PC-9 (cell line): Measurements from ENCODE around the gene IGFLR1. TPM values are rescaled to one million over a fixed set of nuclear protein-coding genes. Genes with fewer than 3 reads are reported as not detected.

Experiments
- BruUV-seq: library from RNA; stranded (reverse); fragments of 400-500 nt; replicated peaks from 2 replicates; lab custom pipeline; 2021; lab: Mats Ljungman, UMichigan
- CTCF ChIA-PET: fragments of 300-600 bp; sonication (Branson Sonifier 250); formaldehyde crosslinking; loops from one replicate; lab custom pipeline; 2022; ENCODE audit warnings: antibody characterized with exemption; lab: Charles Lee
- POLR2A ChIA-PET: fragments of 300-600 bp; sonication (Branson Sonifier 250); formaldehyde crosslinking; loops from one replicate; lab custom pipeline; 2022; ENCODE audit warnings: antibody characterized with exemption; ENCODE audit not compliant: unreplicated experiment; lab: Charles Lee
- DNase-seq, 2 experiments: peaks; one replicate each; pipeline versions ENCODE4 v3.0.0 to v3.0.0-alpha.2; 2015 to 2022; ENCODE audit warnings: mixed read lengths in 1 of 2
- H2AFZ ChIP-seq: fragments of 200-600 bp; sonication (generic); 2 replicates; pipeline ENCODE4 v1.8.1; 2017; ENCODE audit warnings: antibody characterized with exemption
- H3F3A ChIP-seq: fragments of 200-600 bp; sonication (generic); 2 replicates; pipeline ENCODE4 v1.8.1; 2017; ENCODE audit warnings: antibody characterized with exemption, mild to moderate bottlenecking, low read depth; ENCODE audit not compliant: insufficient read depth
- H3K27ac ChIP-seq: fragments of 200-600 bp; sonication (generic); 2 replicates; pipeline ENCODE4 v1.6.1; 2016; ENCODE audit warnings: mixed run types
- H3K27me3 ChIP-seq: fragments of 200-600 bp; sonication (generic); 2 replicates; pipeline ENCODE4 v1.6.1; 2016; ENCODE audit warnings: low read depth, mixed run types; ENCODE audit not compliant: insufficient read depth
- H3K36me3 ChIP-seq: fragments of 200-600 bp; sonication (generic); 2 replicates; pipeline ENCODE4 v1.6.1; 2016; ENCODE audit warnings: low read depth, mixed run types
- H3K4me1 ChIP-seq: fragments of 200-600 bp; sonication (generic); replicated peaks from 2 replicates; pipeline ENCODE4 v1.6.1; 2016; ENCODE audit warnings: mixed run types; ENCODE audit not compliant: insufficient read depth
- H3K4me2 ChIP-seq: fragments of 200-600 bp; sonication (generic); 2 replicates; pipeline ENCODE4 v1.6.1; 2017; ENCODE audit warnings: mixed run types
- H3K4me3 ChIP-seq: fragments of 200-600 bp; sonication (generic); 2 replicates; pipeline ENCODE4 v1.6.1; 2016; ENCODE audit warnings: mixed run types
- H3K79me2 ChIP-seq: fragments of 200-600 bp; sonication (generic); 2 replicates; pipeline ENCODE4 v1.6.1; 2017; ENCODE audit warnings: low read depth, mixed run types
- H3K9me2 ChIP-seq: fragments of 200-600 bp; sonication (generic); 2 replicates; pipeline ENCODE4 v1.8.1; 2017; ENCODE audit warnings: mild to moderate bottlenecking; ENCODE audit not compliant: insufficient read depth
- H3K9me3 ChIP-seq: fragments of 200-600 bp; sonication (generic); 2 replicates; pipeline ENCODE4 v1.8.1; 2016; ENCODE audit warnings: low read depth; ENCODE audit not compliant: insufficient read depth
- H4K20me1 ChIP-seq: fragments of 200-600 bp; sonication (generic); 2 replicates; pipeline ENCODE4 v1.8.1; 2017; ENCODE audit not compliant: insufficient read depth
- EZH2 ChIP-seq: fragments of 200-600 bp; sonication (generic); IDR thresholded peaks from 2 replicates; pipeline ENCODE4 v1.8.0; 2017; ENCODE audit warnings: antibody characterized with exemption, low read depth
- intact Hi-C: fragments of 100-400 bp; cut with micrococcal nuclease; formaldehyde crosslinking; loops from one replicate; pipeline ENCODE4 v1.10.0; 2022; ENCODE audit not compliant: unreplicated experiment
- total RNA-seq: library from RNA; stranded (reverse); gene quantifications from 2 replicates; pipeline ENCODE4 v1.2.3, GENCODE V29; 2021
- TF ChIP-seq, protein P1 (sequence below): fragments of 200-600 bp; sonication (generic); conservative IDR thresholded peaks from 2 replicates; pipeline ENCODE4 v1.6.1; 2017; ENCODE audit warnings: mixed run types, antibody characterized with exemption, mild to moderate bottlenecking, moderate library complexity

The IGFLR1 gene
- total RNA-seq, 1 experiment from 2014 or later = 9.7 TPM

DNA sequence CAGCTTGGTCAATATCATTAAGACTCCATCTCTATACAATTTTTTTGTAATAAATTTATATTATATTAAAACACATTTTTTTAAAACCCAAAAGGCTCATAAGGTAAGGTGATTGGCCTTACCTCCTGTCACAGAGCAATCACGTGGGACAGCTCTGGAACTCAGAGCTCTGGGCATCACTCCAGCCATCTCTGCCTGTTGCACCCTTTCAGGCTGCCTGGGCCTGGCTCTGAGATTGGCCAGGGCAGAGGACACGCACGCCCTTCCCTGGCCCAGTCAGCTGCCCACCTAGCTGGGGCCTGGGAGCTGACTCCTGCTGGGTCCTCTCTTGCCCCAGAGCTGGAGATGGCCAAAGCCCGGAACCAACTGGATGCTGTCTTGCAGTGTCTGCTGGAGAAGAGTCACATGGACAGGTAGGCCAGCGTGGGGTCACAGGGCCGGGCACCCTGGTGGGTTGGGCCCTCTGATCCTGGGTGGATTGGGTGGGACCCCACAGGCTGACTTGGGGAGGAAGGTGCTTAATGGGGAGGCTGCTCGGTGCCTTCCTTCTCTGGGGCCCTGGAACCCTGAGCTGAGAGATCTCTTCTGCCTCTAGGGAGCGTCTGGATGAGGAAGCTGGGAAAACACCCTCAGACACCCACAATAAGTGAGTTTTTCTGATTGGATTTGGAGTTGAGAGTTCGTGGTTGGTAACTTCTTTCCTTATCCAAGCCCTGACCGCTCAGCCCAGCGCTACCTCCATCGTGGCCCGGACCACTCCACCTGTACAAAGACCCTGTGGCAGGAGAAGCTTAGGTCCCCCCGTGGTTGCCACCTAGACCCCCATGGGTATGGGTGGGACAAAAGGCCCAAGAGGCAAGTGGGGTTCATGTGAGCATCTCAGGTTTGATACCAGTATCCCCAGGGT is 9.8 kb upstream of the IGFLR1 start:
- Histone ChIP-seq H3K4me1 (peaks cover 27% of the 10 kb centered on the region), H3K9me2 (no peaks in the 10 kb centered on the region), H3K4me3 (no peak overlapping the region), H3K9me3 (no peaks in the 10 kb centered on the region), H3F3A (peaks cover 17% of the 10 kb centered on the region), H3K36me3 (no peaks in the 10 kb centered on the region), H3K27me3 (no peaks in the 10 kb centered on the region), H2AFZ (no peak overlapping the region), H3K79me2 (peaks cover 15% of the 10 kb centered on the region), H3K4me2 (no peak overlapping the region), H4K20me1 (no peaks in the 10 kb centered on the region), H3K27ac (no peak overlapping the region)
- no TSS peak for BruUV-seq
- DNase-seq = no peak
- intact Hi-C loops = no loop called here
- TF ChIP-seq, protein P1, sequence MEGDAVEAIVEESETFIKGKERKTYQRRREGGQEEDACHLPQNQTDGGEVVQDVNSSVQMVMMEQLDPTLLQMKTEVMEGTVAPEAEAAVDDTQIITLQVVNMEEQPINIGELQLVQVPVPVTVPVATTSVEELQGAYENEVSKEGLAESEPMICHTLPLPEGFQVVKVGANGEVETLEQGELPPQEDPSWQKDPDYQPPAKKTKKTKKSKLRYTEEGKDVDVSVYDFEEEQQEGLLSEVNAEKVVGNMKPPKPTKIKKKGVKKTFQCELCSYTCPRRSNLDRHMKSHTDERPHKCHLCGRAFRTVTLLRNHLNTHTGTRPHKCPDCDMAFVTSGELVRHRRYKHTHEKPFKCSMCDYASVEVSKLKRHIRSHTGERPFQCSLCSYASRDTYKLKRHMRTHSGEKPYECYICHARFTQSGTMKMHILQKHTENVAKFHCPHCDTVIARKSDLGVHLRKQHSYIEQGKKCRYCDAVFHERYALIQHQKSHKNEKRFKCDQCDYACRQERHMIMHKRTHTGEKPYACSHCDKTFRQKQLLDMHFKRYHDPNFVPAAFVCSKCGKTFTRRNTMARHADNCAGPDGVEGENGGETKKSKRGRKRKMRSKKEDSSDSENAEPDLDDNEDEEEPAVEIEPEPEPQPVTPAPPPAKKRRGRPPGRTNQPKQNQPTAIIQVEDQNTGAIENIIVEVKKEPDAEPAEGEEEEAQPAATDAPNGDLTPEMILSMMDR = no peak
- TF ChIP-seq EZH2 = no peak
- POLR2A ChIA-PET = interaction anchor here (0.7 kb wide), 1 partner anchor 196 kb away, joined by 4 read pairs; no protein-coding TSS in a partner anchor
- CTCF ChIA-PET = no interaction called here

DNA sequence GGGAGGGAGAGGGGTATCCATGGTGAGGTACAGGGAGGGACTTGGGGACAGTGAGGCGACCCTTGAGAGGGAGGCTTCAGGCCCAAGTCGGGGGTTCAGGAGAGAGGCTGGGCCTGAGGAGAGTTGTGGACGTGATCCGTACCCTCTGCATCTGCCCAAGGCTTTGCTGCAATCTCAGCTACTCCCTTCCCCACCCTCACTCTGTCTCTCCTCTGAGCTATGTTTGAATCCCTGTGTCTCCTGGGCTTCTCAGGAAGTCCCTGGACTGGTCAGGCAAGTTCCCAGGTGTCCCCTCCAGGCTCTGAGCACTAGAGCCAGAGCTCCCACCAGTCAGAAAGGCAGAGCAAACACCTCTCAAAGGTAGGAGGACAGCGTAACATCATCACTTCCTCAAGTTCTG is 7.9 kb upstream of the IGFLR1 start:
- DNase-seq = peak; percentile 24 to 47
- H3F3A ChIP-seq = peaks cover 14% of the 10 kb centered on the region
- ChIA-PET CTCF (interaction anchor here (0.5 kb wide), 1 partner anchor 34 kb away, joined by 7 read pairs; no protein-coding TSS in a partner anchor), POLR2A (interaction anchor here (0.6 kb wide), 1 partner anchor 21 kb away, joined by 3 read pairs; no protein-coding TSS in a partner anchor)
- H3K9me2 ChIP-seq = no peaks in the 10 kb centered on the region
- no peak overlapping the region for H3K27ac ChIP-seq
- intact Hi-C loops = no loop called here
- peaks cover 29% of the 10 kb centered on the region for H3K79me2 ChIP-seq
- TF ChIP-seq, protein P1 = no peak
- no peak for TF ChIP-seq EZH2
- H3K4me2 ChIP-seq = peak overlapping the region; percentile 79
- H3K4me3 ChIP-seq = peak overlapping the region; percentile 24; the same call in 1 of the 2 replicates
- no TSS peak for BruUV-seq
- no peak overlapping the region for H2AFZ ChIP-seq
- no peaks in the 10 kb centered on the region for H3K36me3 ChIP-seq
- no peaks in the 10 kb centered on the region for H3K9me3 ChIP-seq
- H3K27me3 ChIP-seq = no peaks in the 10 kb centered on the region
- no peaks in the 10 kb centered on the region for H4K20me1 ChIP-seq
- H3K4me1 ChIP-seq = peaks cover 31% of the 10 kb centered on the region

DNA sequence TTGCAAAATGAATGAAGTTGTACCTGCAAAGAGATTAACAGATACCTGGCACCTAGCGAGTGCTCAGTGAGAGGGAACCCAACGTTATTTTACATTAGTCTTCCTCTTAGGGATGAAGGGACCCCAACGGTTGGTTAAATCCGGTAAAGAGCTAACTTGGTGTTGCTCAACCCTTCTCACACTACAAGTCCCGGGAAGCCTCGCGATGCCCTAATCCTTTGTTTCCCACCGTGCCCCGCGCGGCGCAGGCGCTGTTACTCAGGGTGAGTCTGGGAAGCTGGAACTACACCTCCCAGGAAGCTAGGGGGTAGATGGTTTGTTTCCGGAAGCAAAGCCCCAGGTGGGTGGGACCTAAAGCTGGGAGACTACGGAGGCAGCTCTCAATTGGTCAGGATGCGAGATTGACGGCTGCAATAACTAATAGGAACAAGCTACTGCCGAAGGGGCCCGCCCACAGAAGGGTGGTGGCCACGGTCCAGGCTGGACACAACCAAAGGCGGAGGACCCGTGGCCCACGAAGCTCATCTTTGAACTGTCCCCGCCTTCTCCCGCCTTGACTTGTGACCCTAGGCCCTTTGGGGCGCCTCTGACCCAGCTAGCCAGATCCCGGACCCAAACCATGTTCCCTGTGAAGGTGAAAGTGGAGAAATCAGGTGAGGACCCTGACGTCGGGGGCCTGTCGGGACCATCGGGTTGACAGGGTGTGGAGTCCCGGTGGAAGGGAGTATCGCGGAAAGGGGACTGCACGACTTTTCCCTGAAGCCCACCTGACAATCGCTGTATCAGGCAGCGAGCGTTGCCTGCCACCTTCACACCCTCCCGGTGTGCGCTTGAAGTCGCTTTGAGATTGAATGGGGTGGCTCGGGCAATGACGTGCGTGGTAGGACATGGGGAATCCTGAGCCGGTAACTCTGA is 6.1 kb upstream of the IGFLR1 start, which contains the start of gene LIN37:
LIN37 (plus strand) TSS at position 471 of the 915 bp plus-strand sequence; CDS start at position 620, 149 bp downstream.
- CTCF ChIA-PET = interaction anchor here (0.5 to 0.9 kb wide), 4 partner anchors 53 to 305 kb away, joined by 5 to 11 read pairs (median 8); no protein-coding TSS in a partner anchor
- Histone ChIP-seq H3K4me3 (peak within 1 kb of the TSS; percentile 97), H3K79me2 (peaks cover 29% of the 10 kb centered on the region), H2AFZ (peak within 1 kb of the TSS; percentile 91), H3K9me3 (no peaks in the 10 kb centered on the region), H3K4me1 (peaks cover 36% of the 10 kb centered on the region), H3K36me3 (no peaks in the 10 kb centered on the region), H3K9me2 (no peaks in the 10 kb centered on the region), H3K27ac (no peak within 1 kb of the TSS), H4K20me1 (no peaks in the 10 kb centered on the region), H3K27me3 (no peaks in the 10 kb centered on the region), H3F3A (peaks cover 19% of the 10 kb centered on the region), H3K4me2 (peak within 1 kb of the TSS; percentile 83)
- TSS peak; percentile 42 for BruUV-seq
- DNase-seq = peak; percentile 98 to 99
- POLR2A ChIA-PET = interaction anchor here (0.5 to 1.1 kb wide), 13 partner anchors 9 to 436 kb away, joined by 3 to 8 read pairs (median 5); partner anchors contain the start of genes ATP4A, HAUS5 and SYNE4
- intact Hi-C loops = loop anchor here (1.0 to 10.0 kb wide), 5 partner anchors 10 to 246 kb away; partner anchors contain the start of genes HCST, NFKBID, PROSER3 and SDHAF1
- no peak for TF ChIP-seq EZH2
- TF ChIP-seq, protein P1 = no peak
